Cardiac muscle cell (in vitro differentiated cells and primary cell): Measurements from ENCODE around the gene SETD1A. TPM values are rescaled to one million over a fixed set of nuclear protein-coding genes. Genes with fewer than 3 reads are reported as not detected.

ENCODE experiments used
- DNase-seq, 2 donors: peaks; one replicate each; pipeline versions ENCODE4 v3.0.0 to v3.0.0-alpha.2; 2010 to 2017; ENCODE audit warnings: low read depth in 1 of 2, low spot score in 1 of 2
- H3K27ac ChIP-seq: fragments of 200-600 bp; sonication (generic); 2 replicates; pipeline ENCODE4 v1.5.1; 2016
- H3K27me3 ChIP-seq: fragments of 200-600 bp; sonication (generic); 2 replicates; pipeline ENCODE4 v1.6.0; 2016; ENCODE audit warnings: control low read depth
- H3K36me3 ChIP-seq: fragments of 200-600 bp; sonication (generic); 2 replicates; pipeline ENCODE4 v1.5.1; 2016; ENCODE audit warnings: control low read depth
- H3K4me1 ChIP-seq: fragments of 200-600 bp; sonication (generic); 2 replicates; pipeline ENCODE4 v1.8.1; 2017; ENCODE audit warnings: low read depth, mild to moderate bottlenecking, mixed run types
- H3K4me3 ChIP-seq: fragments of 200-600 bp; sonication (generic); 2 replicates; pipeline ENCODE4 v1.5.1; 2016; ENCODE audit warnings: mild to moderate bottlenecking
- H3K9me3 ChIP-seq: fragments of 200-600 bp; sonication (generic); 2 replicates; pipeline ENCODE4 v1.5.1; 2017; ENCODE audit warnings: low read depth, mild to moderate bottlenecking, control low read depth
- CTCF ChIP-seq: IDR thresholded peaks from 2 replicates; pipeline ENCODE4 v1.5.1; 2012; ENCODE audit warnings: low read depth, mild to moderate bottlenecking, low read length
- polyA plus RNA-seq: library from polyadenylated mRNA; unstranded; fragments of >200 nt; fragmentation: Nextera tagmentation; extraction: Ambion mirVana; gene quantifications from 2 replicates; pipeline ENCODE4 v1.2.1, GENCODE V29; 2016
- total RNA-seq: library from RNA; depleted of rRNA; stranded (reverse); fragments of >200 nt; gene quantifications from 2 replicates; pipeline ENCODE4 v1.2.3, GENCODE V29; 2016

Gene SETD1A
- total and polyA plus RNA-seq, 2 experiments from 2014 or later: 1.9 to 10.4 TPM

- DNase-seq: no peak
- no peaks in the 10 kb centered on the region for H3K9me3 ChIP-seq
- TF ChIP-seq CTCF: no peak
- H3K27ac ChIP-seq: no peak overlapping the region
- no peaks in the 10 kb centered on the region for H3K27me3 ChIP-seq
- H3K4me3 ChIP-seq: no peak overlapping the region
- H3K4me1 ChIP-seq: no peaks in the 10 kb centered on the region
- no peaks in the 10 kb centered on the region for H3K36me3 ChIP-seq
These were observed 67.8 kb downstream of the SETD1A start for GRCh38 chr16:31025339-31025738.

GRCh38 chr16:31029272-31029671, 71.7 kb downstream of the SETD1A start:
- Histone ChIP-seq H3K4me1 (no peaks in the 10 kb centered on the region), H3K4me3 (no peak overlapping the region), H3K36me3 (no peaks in the 10 kb centered on the region), H3K9me3 (no peaks in the 10 kb centered on the region), H3K27me3 (no peaks in the 10 kb centered on the region), H3K27ac (no peak overlapping the region)
- TF ChIP-seq CTCF: no peak
- DNase-seq: no peak

- no peak for DNase-seq
- no peaks in the 10 kb centered on the region for H3K27me3 ChIP-seq
- H3K4me1 ChIP-seq: no peaks in the 10 kb centered on the region
- no peak for TF ChIP-seq CTCF
- no peak overlapping the region for H3K4me3 ChIP-seq
- H3K9me3 ChIP-seq: no peaks in the 10 kb centered on the region
- peaks cover 3% of the 10 kb centered on the region for H3K36me3 ChIP-seq
- no peak overlapping the region for H3K27ac ChIP-seq
These were observed 73.7 kb downstream of the SETD1A start for GRCh38 chr16:31031276-31031675.

GRCh38 chr16:31032736-31033708, 75.5 kb downstream of the SETD1A start, which contains the start of gene STX4:
Gene STX4 (plus strand): TSS chr16:31033558. CDS start chr16:31033806, 248 bp downstream.
- DNase-seq: peak; percentile 96 to 98
- Histone ChIP-seq H3K36me3 (peaks cover 3% of the 10 kb centered on the region), H3K4me1 (no peaks in the 10 kb centered on the region), H3K4me3 (peak within 1 kb of the TSS; percentile 75), H3K27me3 (no peaks in the 10 kb centered on the region), H3K9me3 (no peaks in the 10 kb centered on the region), H3K27ac (peak within 1 kb of the TSS; percentile 87)
- TF ChIP-seq CTCF: no peak

- Histone ChIP-seq H3K27ac (peak overlapping the region; percentile 87), H3K27me3 (no peaks in the 10 kb centered on the region), H3K36me3 (peaks cover 3% of the 10 kb centered on the region), H3K4me1 (no peaks in the 10 kb centered on the region), H3K4me3 (peak overlapping the region; percentile 75), H3K9me3 (no peaks in the 10 kb centered on the region)
- TF ChIP-seq CTCF: no peak
- DNase-seq: peak; percentile 83 to 88
These were observed 76.3 kb downstream of the SETD1A start for GRCh38 chr16:31033709-31034492.

Other genes starting within 250 kb of the SETD1A start
- 29.7 and 35.1 TPM in 2 replicates for gene PHKG2, start 209.3 kb upstream of the SETD1A start, total RNA-seq
- 52.1 and 57.0 TPM in 2 replicates for gene PHKG2, start 209.3 kb upstream of the SETD1A start, polyA plus RNA-seq
- gene CFAP119, start 195.7 kb upstream of the SETD1A start, total RNA-seq: 7.1 and 9.1 TPM in 2 replicates
- gene CFAP119, start 195.7 kb upstream of the SETD1A start, polyA plus RNA-seq: 7.4 and 16.4 TPM in 2 replicates
- 91.8 and 104 TPM in 2 replicates for gene RNF40, start 195.4 kb upstream of the SETD1A start, total RNA-seq
- 64.5 and 76.3 TPM in 2 replicates for gene RNF40, start 195.4 kb upstream of the SETD1A start, polyA plus RNA-seq
- 41.7 and 50.9 TPM in 2 replicates for gene ZNF629, start 170.5 kb upstream of the SETD1A start, total RNA-seq
- 20.1 and 22.2 TPM in 2 replicates for gene ZNF629, start 170.5 kb upstream of the SETD1A start, polyA plus RNA-seq
- gene BCL7C, start 63.7 kb upstream of the SETD1A start, total RNA-seq: 39.8 and 53.0 TPM in 2 replicates
- gene BCL7C, start 63.7 kb upstream of the SETD1A start, polyA plus RNA-seq: 50.5 and 60.6 TPM in 2 replicates
- gene CTF1, start 61.1 kb upstream of the SETD1A start, total RNA-seq: 4.9 and 5.0 TPM in 2 replicates
- 14.0 and 23.4 TPM in 2 replicates for gene CTF1, start 61.1 kb upstream of the SETD1A start, polyA plus RNA-seq
- 55.1 and 60.0 TPM in 2 replicates for gene FBXL19, start 34.2 kb upstream of the SETD1A start, total RNA-seq
- gene FBXL19, start 34.2 kb upstream of the SETD1A start, polyA plus RNA-seq: 3.9 and 4.0 TPM in 2 replicates
- 88.5 and 123 TPM in 2 replicates for gene ORAI3, start 8.7 kb upstream of the SETD1A start, total RNA-seq
- gene ORAI3, start 8.7 kb upstream of the SETD1A start, polyA plus RNA-seq: 94.5 and 101 TPM in 2 replicates
- gene HSD3B7, start 27.5 kb downstream of the SETD1A start, total RNA-seq: 5.8 and 6.5 TPM in 2 replicates
- gene HSD3B7, start 27.5 kb downstream of the SETD1A start, polyA plus RNA-seq: 7.5 and 8.5 TPM in 2 replicates
- 8.1 and 13.7 TPM in 2 replicates for gene STX1B, start 52.9 kb downstream of the SETD1A start, total RNA-seq
- gene STX1B, start 52.9 kb downstream of the SETD1A start, polyA plus RNA-seq: 5.6 and 8.0 TPM in 2 replicates
- 25.3 and 26.7 TPM in 2 replicates for gene STX4, start 75.8 kb downstream of the SETD1A start, total RNA-seq
- gene STX4, start 75.8 kb downstream of the SETD1A start, polyA plus RNA-seq: 48.3 and 53.2 TPM in 2 replicates
- gene ZNF668, start 116.5 kb downstream of the SETD1A start, total RNA-seq: 16.2 and 18.2 TPM in 2 replicates
- 7.4 and 10.0 TPM in 2 replicates for gene ZNF668, start 116.5 kb downstream of the SETD1A start, polyA plus RNA-seq
- gene ZNF646, start 116.7 kb downstream of the SETD1A start, total RNA-seq: 20.3 and 32.6 TPM in 2 replicates
- 7.1 and 8.5 TPM in 2 replicates for gene ZNF646, start 116.7 kb downstream of the SETD1A start, polyA plus RNA-seq
- 2.7 and 5.8 TPM in 2 replicates for gene PRSS53, start 131.2 kb downstream of the SETD1A start, total RNA-seq
- 0.35 and 0.94 TPM in 2 replicates for gene PRSS53, start 131.2 kb downstream of the SETD1A start, polyA plus RNA-seq
- 146 and 148 TPM in 2 replicates for gene VKORC1, start 137.0 kb downstream of the SETD1A start, total RNA-seq
- 161 and 188 TPM in 2 replicates for gene VKORC1, start 137.0 kb downstream of the SETD1A start, polyA plus RNA-seq
- gene BCKDK, start 150.6 kb downstream of the SETD1A start, total RNA-seq: 109 and 121 TPM in 2 replicates
- 147 and 151 TPM in 2 replicates for gene BCKDK, start 150.6 kb downstream of the SETD1A start, polyA plus RNA-seq
- gene KAT8, start 159.9 kb downstream of the SETD1A start, total RNA-seq: 88.8 and 112 TPM in 2 replicates
- gene KAT8, start 159.9 kb downstream of the SETD1A start, polyA plus RNA-seq: 63.0 and 80.6 TPM in 2 replicates
- gene PRSS8, start 178.0 kb downstream of the SETD1A start, total RNA-seq: 11.6 TPM in 2 replicates
- 19.5 and 22.5 TPM in 2 replicates for gene PRSS8, start 178.0 kb downstream of the SETD1A start, polyA plus RNA-seq
- gene PRSS36, start 192.3 kb downstream of the SETD1A start, total RNA-seq: 0.63 and 1.1 TPM in 2 replicates
- 1.8 and 3.3 TPM in 2 replicates for gene PRSS36, start 192.3 kb downstream of the SETD1A start, polyA plus RNA-seq
- gene FUS, start 222.4 kb downstream of the SETD1A start, total RNA-seq: 40.6 and 54.4 TPM in 2 replicates
- 386 and 618 TPM in 2 replicates for gene FUS, start 222.4 kb downstream of the SETD1A start, polyA plus RNA-seq
- 1.4 and 2.7 TPM in 2 replicates for gene PYCARD, start 245.0 kb downstream of the SETD1A start, total RNA-seq
- 2.3 and 5.2 TPM in 2 replicates for gene PYCARD, start 245.0 kb downstream of the SETD1A start, polyA plus RNA-seq